ENCODE measurements around the gene UFSP1. TPM values are rescaled to one million over a fixed set of nuclear protein-coding genes. Genes with fewer than 3 reads are reported as not detected.
A peak's percentile ranks its signal among the peaks of the same experiment; 100 is the strongest.
"Not testable (repeated sequence)": the region's sequence is repeated elsewhere in the genome, so short reads cannot be mapped to it uniquely, and the experiment has no call there.

Gene UFSP1
- 2.3 and 3.5 TPM in 2 replicates for total RNA-seq
- long read RNA-seq, result 0 reads

GRCh38 chr7:100888988-100889750 lies at the start of gene UFSP1:
Gene UFSP1 (minus strand): TSS chr7:100889715. CDS start chr7:100889271, 444 bp downstream.
- Mint-ChIP-seq H3K27me3 (no peaks in the 10 kb centered on the region), H3K27ac (peak within 1 kb of the TSS; percentile 99), H3K4me1 (ENCODE audit: low read depth) (peaks cover 24% of the 10 kb centered on the region), H3K9me3 (ENCODE audit: low read depth) (no peaks in the 10 kb centered on the region), H3K4me3 (ENCODE audit: low read depth) (peak within 1 kb of the TSS; percentile 80), H3K36me3 (ENCODE audit: insufficient read depth) (peaks cover 28% of the 10 kb centered on the region)
- peak; percentile 56 for DNase-seq (ENCODE audit: low spot score, unreplicated experiment)
- TF ChIP-seq CTCF (IDR thresholded peaks at IDR 0.05; ENCODE audit: unreplicated experiment), result peak; percentile 20

DNA sequence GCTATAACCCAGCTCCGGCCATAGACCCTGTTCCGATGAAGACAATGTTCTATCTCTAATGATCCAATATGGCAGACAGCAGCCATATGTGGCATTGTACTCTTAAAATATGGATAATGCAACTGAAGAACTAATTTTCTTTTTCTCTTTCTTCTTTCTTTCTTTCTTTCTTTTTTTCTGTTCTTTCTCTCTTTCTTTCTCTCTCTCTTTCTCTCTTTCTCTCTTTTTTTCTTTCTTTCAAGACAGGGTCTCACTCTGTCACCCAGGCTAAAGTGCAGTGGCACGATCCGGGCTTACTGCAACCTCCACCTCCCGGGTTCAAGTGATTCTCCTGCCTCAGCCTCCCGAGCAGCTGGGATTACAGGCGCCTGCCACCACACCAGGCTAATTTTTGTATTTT lies 46.7 kb upstream of the UFSP1 start:
- not testable (repeated sequence) for H3K9me3 Mint-ChIP-seq (ENCODE audit: low read depth); H3K4me1 Mint-ChIP-seq (ENCODE audit: low read depth); H3K27ac Mint-ChIP-seq; H3K27me3 Mint-ChIP-seq; DNase-seq (ENCODE audit: low spot score, unreplicated experiment); H3K36me3 Mint-ChIP-seq (ENCODE audit: insufficient read depth); H3K4me3 Mint-ChIP-seq (ENCODE audit: low read depth)

- H3K9me3 Mint-ChIP-seq (ENCODE audit: low read depth), result not testable (repeated sequence)
Observed at GRCh38 chr7:100935381-100935780, 45.9 kb upstream of the UFSP1 start.

DNA sequence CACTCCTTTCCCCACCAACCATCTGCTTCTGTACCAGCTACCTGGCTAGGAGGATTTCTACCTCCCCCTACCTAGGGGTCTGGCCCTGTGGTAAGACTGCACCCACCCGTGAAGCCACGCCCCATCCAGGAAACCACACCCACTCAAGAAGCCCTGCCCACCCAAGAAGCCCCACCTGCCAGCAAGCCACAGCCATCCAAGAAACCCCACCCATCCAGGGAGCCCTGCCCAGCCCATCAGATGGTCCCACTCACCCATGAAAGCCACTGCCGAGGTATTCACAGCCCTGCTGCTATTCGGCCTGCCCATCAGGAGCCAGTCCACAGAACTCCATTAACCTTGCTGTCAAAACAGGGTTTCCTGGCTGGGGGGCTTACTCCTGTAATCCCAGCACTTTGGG lies 44.2 kb upstream of the UFSP1 start:
- H3K27ac Mint-ChIP-seq, result no peak overlapping the region
- peaks cover 1% of the 10 kb centered on the region for H3K36me3 Mint-ChIP-seq (ENCODE audit: insufficient read depth)
- no peaks in the 10 kb centered on the region for H3K27me3 Mint-ChIP-seq
- no peak overlapping the region for H3K4me3 Mint-ChIP-seq (ENCODE audit: low read depth)
- peaks cover 6% of the 10 kb centered on the region for H3K9me3 Mint-ChIP-seq (ENCODE audit: low read depth)
- DNase-seq (ENCODE audit: low spot score, unreplicated experiment), result no peak
- no peak for TF ChIP-seq CTCF (IDR thresholded peaks at IDR 0.05; ENCODE audit: unreplicated experiment)
- peaks cover 3% of the 10 kb centered on the region for H3K4me1 Mint-ChIP-seq (ENCODE audit: low read depth)

More at GRCh38 chr7:100935381-100935780, 45.9 kb upstream of the UFSP1 start:
- H3K4me3 Mint-ChIP-seq (ENCODE audit: low read depth); H3K36me3 Mint-ChIP-seq (ENCODE audit: insufficient read depth); DNase-seq (ENCODE audit: low spot score, unreplicated experiment); H3K4me1 Mint-ChIP-seq (ENCODE audit: low read depth); H3K27ac Mint-ChIP-seq; H3K27me3 Mint-ChIP-seq: not testable (repeated sequence)

GRCh38 chr7:100929808-100930174 lies 40.3 kb upstream of the UFSP1 start:
- no peak overlapping the region for H3K4me3 Mint-ChIP-seq (ENCODE audit: low read depth)
- TF ChIP-seq CTCF (IDR thresholded peaks at IDR 0.05; ENCODE audit: unreplicated experiment), result no peak
- DNase-seq (ENCODE audit: low spot score, unreplicated experiment), result no peak
- no peaks in the 10 kb centered on the region for H3K27me3 Mint-ChIP-seq
- peaks cover 1% of the 10 kb centered on the region for H3K36me3 Mint-ChIP-seq (ENCODE audit: insufficient read depth)
- peaks cover 6% of the 10 kb centered on the region for H3K9me3 Mint-ChIP-seq (ENCODE audit: low read depth)
- H3K4me1 Mint-ChIP-seq (ENCODE audit: low read depth), result peaks cover 3% of the 10 kb centered on the region
- H3K27ac Mint-ChIP-seq, result peak overlapping the region; percentile 23

GRCh38 chr7:100923616-100924015 lies 34.1 kb upstream of the UFSP1 start:
- not testable (repeated sequence) for H3K27ac Mint-ChIP-seq; H3K27me3 Mint-ChIP-seq; H3K4me1 Mint-ChIP-seq (ENCODE audit: low read depth); H3K9me3 Mint-ChIP-seq (ENCODE audit: low read depth); DNase-seq (ENCODE audit: low spot score, unreplicated experiment); H3K36me3 Mint-ChIP-seq (ENCODE audit: insufficient read depth); H3K4me3 Mint-ChIP-seq (ENCODE audit: low read depth)

GRCh38 chr7:100921039-100921438 lies 31.5 kb upstream of the UFSP1 start:
- DNase-seq (ENCODE audit: low spot score, unreplicated experiment), result no peak
- no peak for TF ChIP-seq CTCF (IDR thresholded peaks at IDR 0.05; ENCODE audit: unreplicated experiment)

DNA sequence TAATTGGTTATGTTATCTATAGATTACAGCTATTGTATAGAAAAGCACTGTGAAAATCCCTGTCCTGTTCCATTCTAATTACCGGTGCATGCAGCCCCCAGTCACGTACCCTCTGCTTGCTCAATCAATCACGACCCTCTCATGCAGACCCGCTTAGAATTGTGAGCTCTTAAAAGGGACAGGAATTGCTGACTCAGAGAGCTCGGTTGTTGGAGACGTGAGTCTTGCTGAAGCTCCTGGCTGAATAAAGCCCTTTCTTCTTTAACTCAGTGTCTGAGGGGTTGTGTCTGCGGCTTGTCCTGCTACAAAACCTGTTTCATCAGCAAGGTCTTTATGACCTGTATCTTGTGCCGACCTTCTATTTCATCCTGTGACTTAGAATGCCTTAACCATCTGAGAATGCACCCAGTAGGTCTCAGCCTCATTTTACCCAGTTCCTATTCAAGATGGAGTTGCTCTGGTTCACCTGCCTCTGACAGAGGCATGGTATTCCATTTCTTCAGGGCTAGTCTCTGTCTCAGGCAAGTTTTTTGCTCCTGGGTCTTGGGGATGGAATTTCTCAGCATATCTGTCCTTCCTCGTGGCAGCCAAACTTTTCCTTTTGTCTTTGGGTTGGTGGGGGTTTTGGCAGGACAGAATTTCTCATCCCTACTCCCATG lies 30.4 kb upstream of the UFSP1 start:
- not testable (repeated sequence) for H3K4me3 Mint-ChIP-seq (ENCODE audit: low read depth); H3K9me3 Mint-ChIP-seq (ENCODE audit: low read depth); H3K27me3 Mint-ChIP-seq; DNase-seq (ENCODE audit: low spot score, unreplicated experiment); H3K36me3 Mint-ChIP-seq (ENCODE audit: insufficient read depth); H3K4me1 Mint-ChIP-seq (ENCODE audit: low read depth)
- peak overlapping the region; percentile 11 for H3K27ac Mint-ChIP-seq

More at GRCh38 chr7:100921039-100921438, 31.5 kb upstream of the UFSP1 start:
- Mint-ChIP-seq H3K4me3 (ENCODE audit: low read depth) (no peak overlapping the region), H3K9me3 (ENCODE audit: low read depth) (peaks cover 7% of the 10 kb centered on the region), H3K27me3 (peaks cover 3% of the 10 kb centered on the region), H3K27ac (no peak overlapping the region), H3K36me3 (ENCODE audit: insufficient read depth) (no peaks in the 10 kb centered on the region), H3K4me1 (ENCODE audit: low read depth) (peaks cover 9% of the 10 kb centered on the region)

GRCh38 chr7:100919335-100919734 lies 29.8 kb upstream of the UFSP1 start:
- H3K27me3 Mint-ChIP-seq, result not testable (repeated sequence)

More at GRCh38 chr7:100919335-100919734, 29.8 kb upstream of the UFSP1 start:
- not testable (repeated sequence) for H3K27ac Mint-ChIP-seq; H3K4me3 Mint-ChIP-seq (ENCODE audit: low read depth); H3K36me3 Mint-ChIP-seq (ENCODE audit: insufficient read depth); DNase-seq (ENCODE audit: low spot score, unreplicated experiment); H3K9me3 Mint-ChIP-seq (ENCODE audit: low read depth); H3K4me1 Mint-ChIP-seq (ENCODE audit: low read depth)

Measured in progenitor cell of endocrine pancreas (in vitro differentiated cells).